ENCODE results near the gene CRELD2.

Gene CRELD2

GRCh38 chr22:49951986-49952896, 33.8 kb downstream of the CRELD2 start:
- TF ChIP-seq, protein P1, sequence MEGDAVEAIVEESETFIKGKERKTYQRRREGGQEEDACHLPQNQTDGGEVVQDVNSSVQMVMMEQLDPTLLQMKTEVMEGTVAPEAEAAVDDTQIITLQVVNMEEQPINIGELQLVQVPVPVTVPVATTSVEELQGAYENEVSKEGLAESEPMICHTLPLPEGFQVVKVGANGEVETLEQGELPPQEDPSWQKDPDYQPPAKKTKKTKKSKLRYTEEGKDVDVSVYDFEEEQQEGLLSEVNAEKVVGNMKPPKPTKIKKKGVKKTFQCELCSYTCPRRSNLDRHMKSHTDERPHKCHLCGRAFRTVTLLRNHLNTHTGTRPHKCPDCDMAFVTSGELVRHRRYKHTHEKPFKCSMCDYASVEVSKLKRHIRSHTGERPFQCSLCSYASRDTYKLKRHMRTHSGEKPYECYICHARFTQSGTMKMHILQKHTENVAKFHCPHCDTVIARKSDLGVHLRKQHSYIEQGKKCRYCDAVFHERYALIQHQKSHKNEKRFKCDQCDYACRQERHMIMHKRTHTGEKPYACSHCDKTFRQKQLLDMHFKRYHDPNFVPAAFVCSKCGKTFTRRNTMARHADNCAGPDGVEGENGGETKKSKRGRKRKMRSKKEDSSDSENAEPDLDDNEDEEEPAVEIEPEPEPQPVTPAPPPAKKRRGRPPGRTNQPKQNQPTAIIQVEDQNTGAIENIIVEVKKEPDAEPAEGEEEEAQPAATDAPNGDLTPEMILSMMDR (IDR thresholded peaks at IDR 0.05; ENCODE audit: borderline replicate concordance, control extremely low read depth, extremely low read depth, insufficient read depth, missing control alignments) = no peak

GRCh38 chr22:49953027-49953679, 34.7 kb downstream of the CRELD2 start:
- TF ChIP-seq, protein P1 (IDR thresholded peaks at IDR 0.05; ENCODE audit: borderline replicate concordance, control extremely low read depth, extremely low read depth, insufficient read depth, missing control alignments) = no peak
- in situ Hi-C loops (cut with MboI; ENCODE audit: low sequenced_read_pairs, unreplicated experiment) = no loop called here
- no peak for DNase-seq (ENCODE audit: low spot score)

More at GRCh38 chr22:49951986-49952896, 33.8 kb downstream of the CRELD2 start:
- no peak for DNase-seq (ENCODE audit: low spot score)
- in situ Hi-C loops (cut with MboI; ENCODE audit: low sequenced_read_pairs, unreplicated experiment) = no loop called here

- TF ChIP-seq, protein P1 (IDR thresholded peaks at IDR 0.05; ENCODE audit: borderline replicate concordance, control extremely low read depth, extremely low read depth, insufficient read depth, missing control alignments) = no peak
- in situ Hi-C loops (cut with MboI; ENCODE audit: low sequenced_read_pairs, unreplicated experiment) = no loop called here
- DNase-seq (ENCODE audit: low spot score) = no peak
Measured at GRCh38 chr22:49953680-49954344, 35.4 kb downstream of the CRELD2 start.

GRCh38 chr22:49954354-49954753, 35.9 kb downstream of the CRELD2 start:
- DNase-seq (ENCODE audit: low spot score) = no peak
- in situ Hi-C loops (cut with MboI; ENCODE audit: low sequenced_read_pairs, unreplicated experiment) = no loop called here
- TF ChIP-seq, protein P1 (IDR thresholded peaks at IDR 0.05; ENCODE audit: borderline replicate concordance, control extremely low read depth, extremely low read depth, insufficient read depth, missing control alignments) = no peak

DNA sequence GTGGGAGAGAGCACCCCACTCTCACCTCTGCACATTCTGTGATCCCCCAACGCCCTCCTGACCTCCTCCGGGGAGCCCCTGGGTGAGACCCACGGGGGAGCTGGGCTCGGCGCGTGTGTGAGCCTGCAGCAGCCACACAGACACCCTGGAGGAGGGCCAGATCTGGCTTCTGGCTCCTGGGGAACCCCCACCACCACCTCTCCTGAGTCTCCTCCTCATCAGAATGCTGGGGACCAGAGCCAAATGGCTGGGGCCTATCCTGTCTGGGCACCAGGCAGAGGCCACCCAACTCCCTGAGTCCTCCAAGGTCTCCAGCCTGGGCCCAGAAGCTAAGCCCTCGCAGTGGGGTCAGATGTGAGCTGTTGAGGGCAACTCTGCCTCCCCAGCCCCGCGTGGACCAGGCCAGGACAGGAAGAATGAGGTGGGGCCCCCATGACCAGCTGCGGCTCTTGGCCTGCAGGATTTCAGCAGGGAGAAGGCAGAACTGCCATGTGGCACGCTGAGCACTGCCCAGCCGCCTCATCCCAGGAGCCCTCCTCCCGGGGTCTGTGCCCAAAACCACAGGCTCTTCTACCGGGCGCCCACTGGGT, 36.7 kb downstream of the CRELD2 start:
- TF ChIP-seq, protein P1 (IDR thresholded peaks at IDR 0.05; ENCODE audit: borderline replicate concordance, control extremely low read depth, extremely low read depth, insufficient read depth, missing control alignments) = no peak
- in situ Hi-C loops (cut with MboI; ENCODE audit: low sequenced_read_pairs, unreplicated experiment) = no loop called here
- DNase-seq (ENCODE audit: low spot score) = no peak
